IPS-NIHi11 (cell line): ENCODE results near the gene COL6A2.
"Not testable (repeated sequence)": the region's sequence is repeated elsewhere in the genome, so short reads cannot be mapped to it uniquely, and the experiment has no call there.

ENCODE experiments used
- DNase-seq: peaks from one replicate; pipeline ENCODE4 v3.0.0; 2012; ENCODE audit warnings: mixed read lengths, low spot score

Gene COL6A2

DNA sequence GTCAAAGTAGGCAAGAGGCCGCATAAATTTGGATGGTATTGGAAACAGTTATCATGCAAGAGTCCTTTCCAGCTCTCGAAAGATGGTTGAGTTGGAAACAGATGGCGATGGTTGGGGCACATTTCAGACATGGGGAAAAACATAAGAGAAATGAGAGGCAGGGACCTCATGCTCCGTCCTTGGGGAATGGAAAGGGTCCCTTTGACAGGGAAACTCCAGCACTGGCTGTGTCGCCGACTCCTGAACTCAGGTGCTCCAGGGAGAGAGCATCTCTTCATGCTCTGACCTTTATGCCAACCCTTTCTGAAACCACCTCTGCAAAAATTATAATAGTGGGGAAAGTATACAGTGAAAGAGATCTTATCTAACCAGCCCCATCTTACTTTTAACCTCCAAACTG lies 36.8 kb upstream of the COL6A2 start:
- no peak for DNase-seq

DNA sequence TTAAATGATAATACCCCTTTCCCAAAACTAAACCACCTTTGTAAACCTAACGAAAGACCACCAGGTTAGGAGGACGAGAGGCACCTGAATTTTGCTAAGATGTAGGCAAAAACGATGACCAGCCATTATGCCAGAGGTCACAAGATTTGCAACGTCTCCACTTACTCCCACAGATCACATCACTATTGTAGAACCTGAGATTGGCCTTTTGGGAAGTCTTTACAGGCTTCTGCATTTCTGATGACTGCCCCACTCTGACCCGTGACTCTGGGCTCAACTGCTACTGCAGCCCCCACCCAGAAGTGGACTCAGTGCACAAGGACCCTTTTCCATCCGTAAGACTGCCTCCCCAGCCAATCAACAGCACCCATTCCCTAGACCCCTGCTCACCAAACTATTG lies 36.4 kb upstream of the COL6A2 start:
- DNase-seq = no peak

DNA sequence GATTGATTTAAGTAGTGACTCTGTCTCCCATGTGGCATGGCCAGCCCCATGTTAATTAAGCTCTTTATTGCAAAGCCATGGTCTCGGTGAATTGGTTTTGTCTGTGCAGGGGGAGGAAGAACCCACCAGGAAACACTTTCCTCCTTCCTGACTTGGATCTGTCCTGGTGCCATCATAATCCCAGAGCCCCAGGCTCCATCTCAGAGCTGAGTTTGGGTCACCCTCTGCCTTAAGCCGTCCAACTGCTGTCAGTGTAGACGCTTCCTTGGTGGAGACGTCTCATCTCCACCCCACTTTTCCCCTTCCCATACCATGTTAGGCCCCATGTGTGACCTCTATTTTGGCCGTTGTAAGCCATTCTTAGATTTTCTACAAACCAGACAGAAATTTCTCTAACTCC lies 36.0 kb upstream of the COL6A2 start:
- no peak for DNase-seq

- no peak for DNase-seq
Observed at GRCh38 chr21:46062471-46063211, 35.3 kb upstream of the COL6A2 start.

- DNase-seq = no peak
Observed at GRCh38 chr21:46063227-46063626, 34.7 kb upstream of the COL6A2 start.

GRCh38 chr21:46063734-46064680 lies 33.9 kb upstream of the COL6A2 start:
- no peak for DNase-seq

DNA sequence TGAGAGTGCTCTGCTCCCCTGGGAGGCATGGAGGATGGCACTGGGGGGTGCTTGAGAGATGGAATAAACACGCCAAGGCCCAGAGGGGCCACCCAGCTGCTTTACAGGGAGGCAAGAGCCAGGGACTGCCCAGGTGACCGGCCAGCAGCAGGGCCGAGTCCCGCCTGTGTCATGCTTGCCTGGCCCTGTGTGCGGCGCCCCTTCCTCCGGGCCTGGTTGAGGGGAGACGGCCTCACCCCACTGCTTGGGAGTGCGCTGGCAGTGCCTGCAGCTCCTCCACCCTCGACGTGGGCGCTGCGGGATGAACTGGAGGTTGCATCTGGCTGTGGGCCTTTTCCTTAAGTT lies 33.1 kb upstream of the COL6A2 start:
- DNase-seq = no peak

GRCh38 chr21:46065215-46065913 lies 32.5 kb upstream of the COL6A2 start:
- DNase-seq = no peak

DNA sequence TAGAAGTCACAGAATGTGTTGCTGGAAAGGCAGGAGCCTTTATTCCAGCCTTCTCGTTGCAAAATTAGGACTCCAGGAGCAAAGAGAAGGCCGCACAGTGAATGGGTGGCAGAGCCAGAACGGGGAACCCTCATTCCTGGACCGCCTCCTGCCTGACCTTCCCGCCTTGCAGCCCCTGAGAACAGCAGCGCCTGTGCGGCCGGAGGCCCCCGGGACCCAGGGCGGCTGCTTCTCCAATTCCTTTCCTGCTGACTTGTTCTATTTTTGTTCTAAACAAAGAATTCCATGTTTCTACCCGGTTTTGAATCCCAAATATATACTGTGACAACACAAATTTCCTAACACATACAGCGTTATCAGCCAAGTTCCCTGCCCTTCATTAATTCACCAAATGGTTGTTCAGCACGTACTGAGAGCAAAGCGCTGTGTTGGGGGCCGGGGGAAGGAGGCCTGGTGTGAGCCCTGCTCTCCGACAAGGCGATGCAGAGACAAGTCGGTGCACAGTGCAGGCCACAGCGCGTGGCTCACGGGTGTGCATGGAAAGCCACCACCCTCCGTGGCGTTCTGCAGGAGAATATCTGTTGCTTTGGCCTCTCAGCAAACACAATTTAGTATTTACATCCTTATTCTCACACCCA lies 31.9 kb upstream of the COL6A2 start:
- no peak for DNase-seq

DNA sequence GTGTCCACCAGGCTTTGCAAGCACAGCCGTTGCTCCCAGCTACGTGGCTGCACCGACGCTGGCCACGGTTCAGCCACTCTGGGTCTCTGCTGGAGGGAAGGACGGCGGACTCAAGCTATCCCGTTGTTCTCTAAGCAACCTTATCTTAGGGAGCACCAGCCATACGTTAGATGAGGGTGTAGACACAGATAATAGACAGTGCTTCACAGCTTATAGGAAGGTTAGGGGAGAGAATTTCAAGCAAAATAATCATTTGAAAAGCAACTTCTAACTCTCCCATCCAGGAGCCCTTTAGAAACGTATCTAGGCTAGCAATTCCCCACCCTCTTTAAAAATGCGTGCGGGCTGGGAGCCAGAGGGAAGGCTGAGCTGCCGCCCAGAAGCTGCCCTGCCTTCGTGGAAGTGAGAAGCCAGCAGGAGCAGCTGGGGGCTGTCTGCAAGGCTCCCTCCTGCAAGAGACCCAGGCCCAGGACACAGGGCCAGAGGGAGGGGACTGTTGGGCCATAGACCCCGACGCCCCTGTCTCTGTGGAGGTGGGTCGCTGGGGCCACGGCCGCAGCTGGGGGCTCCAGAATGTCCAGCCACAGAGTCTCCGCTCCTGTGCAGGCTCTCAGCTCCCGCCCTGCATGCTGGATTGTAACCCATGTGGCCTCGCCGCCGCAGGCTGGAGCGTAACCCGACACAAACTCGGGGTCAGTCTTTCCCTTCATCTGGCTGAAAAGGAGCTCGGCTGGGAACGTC lies 31.2 kb upstream of the COL6A2 start:
- DNase-seq = no peak

DNA sequence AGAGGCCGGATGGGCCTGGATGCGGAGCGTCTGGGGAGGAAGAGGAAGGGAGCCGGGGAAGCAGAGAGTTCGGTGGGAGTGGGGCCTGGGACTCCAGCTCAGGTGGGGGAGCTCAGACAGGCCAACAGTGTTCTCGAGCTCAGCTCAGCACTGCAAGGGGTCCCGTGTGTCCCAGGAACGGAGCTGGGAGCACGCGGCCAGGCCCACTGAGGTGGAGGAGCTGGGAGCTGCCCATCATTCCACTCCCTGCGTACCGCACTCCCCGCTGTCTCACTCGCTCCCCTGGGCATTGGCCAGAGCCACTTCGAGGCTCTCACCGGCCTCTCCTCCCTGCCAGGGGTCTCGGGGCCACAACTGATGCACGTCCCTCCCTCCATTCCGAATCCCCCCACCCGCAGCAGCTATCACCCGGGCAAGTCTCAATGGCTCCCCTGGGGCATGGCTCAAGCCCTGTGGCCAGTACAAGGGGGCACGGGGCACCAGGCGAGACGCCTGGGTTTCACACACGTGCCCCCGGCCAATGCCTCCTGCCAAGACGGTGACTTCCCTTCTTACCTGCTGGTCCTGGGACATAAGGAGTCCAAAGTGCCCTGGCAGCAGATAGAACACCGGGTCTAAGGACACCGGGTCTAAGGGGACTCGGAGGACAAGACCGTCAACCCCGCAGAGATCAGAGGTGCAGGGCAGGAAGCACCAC lies 30.3 kb upstream of the COL6A2 start:
- no peak for DNase-seq

GRCh38 chr21:46068516-46069079 lies 29.3 kb upstream of the COL6A2 start:
- DNase-seq = no peak

DNA sequence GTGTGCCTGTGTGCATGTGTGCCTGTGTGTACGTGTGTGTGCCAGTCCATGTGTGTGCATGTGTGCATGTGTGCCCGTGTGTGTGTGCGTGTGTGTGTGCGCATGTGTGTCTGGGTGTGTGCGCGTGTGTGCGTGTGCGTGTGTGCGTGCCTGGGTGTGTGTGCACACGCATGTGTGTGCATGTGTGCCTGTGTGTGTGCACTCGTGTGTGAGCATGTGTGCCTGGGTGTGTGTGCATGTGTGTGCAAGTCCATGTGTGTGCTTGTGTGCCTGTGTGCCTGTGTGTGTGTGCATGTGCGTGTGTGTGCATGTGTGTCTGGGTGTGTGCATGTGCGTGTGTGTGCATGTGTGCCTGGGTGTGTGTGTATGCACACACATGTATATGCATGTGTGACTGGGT lies 28.7 kb upstream of the COL6A2 start:
- DNase-seq = no peak

DNA sequence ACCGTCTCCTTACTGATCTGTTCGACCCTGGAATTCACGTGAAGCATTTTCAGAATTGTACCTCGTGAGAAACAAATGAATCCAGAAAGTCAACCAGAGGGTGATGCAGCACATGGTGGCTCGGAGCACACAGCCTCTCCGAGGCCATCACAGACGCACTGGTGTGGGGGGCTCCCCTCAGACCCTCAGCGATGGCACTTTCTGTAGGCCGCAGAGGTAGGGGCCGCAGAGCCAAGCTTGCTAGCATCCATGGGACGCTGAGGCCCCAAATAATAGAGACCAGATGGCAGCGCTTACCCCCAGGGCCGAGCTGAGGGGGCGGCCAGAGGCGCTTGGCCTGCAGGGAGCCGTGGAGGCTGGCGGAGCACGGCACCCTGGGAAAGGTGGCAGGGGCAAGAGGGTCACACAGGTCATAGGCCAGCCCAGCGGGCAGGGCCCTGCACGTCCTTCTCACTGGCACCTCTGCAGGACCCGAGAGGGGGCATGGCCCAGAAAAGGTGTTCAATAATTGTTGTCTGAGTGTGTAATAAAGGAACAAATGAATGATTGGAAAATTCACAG lies 28.1 kb upstream of the COL6A2 start:
- no peak for DNase-seq

GRCh38 chr21:46071082-46071481 lies 26.8 kb upstream of the COL6A2 start:
- DNase-seq = no peak

GRCh38 chr21:46076724-46077123 lies 21.2 kb upstream of the COL6A2 start:
- DNase-seq = not testable (repeated sequence)

DNA sequence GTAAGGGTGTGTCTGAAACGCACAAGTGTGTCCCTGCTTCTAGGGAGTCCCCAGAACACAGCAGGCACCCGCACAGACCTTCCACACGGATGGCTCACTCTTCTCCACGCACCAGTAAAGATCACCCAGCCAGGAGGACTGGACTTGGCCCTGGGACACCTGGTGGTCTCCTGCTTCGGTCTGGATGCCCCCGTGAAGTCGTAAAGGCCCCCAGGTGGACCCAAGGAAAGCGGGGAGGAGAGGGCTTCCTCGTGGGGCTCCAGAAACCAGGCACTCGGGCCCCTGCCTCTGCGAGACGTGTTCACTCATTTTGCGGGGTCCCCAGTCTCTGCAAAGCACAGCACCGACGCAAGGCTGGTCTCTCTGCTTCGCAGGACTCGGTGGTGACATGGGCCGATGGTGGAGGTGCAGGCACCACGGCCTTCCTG lies 20.2 kb upstream of the COL6A2 start:
- DNase-seq = no peak

GRCh38 chr21:46078322-46078977 lies 19.5 kb upstream of the COL6A2 start:
- DNase-seq = no peak

DNA sequence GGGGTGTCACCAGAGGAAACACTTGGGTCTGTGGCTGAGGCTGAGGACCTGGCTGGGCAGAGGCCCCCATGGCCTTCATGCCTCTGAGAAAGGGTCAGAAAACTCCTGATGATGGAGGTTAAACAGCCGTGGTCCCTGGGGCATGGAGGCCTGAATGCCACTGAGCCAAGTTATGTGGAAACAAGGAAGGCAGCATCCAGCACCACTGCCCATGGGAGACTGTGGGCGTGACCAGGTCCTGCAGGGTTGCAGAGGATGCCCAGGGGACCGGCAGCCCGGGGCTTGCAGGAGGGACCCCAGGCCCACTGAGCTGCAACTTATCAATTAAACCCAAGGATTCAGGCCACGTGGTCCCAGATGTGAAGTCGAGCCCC lies 18.9 kb upstream of the COL6A2 start:
- DNase-seq = no peak
